ENCODE measurements around the gene TEAD2. TPM values are rescaled to one million over a fixed set of nuclear protein-coding genes. Genes with fewer than 3 reads are reported as not detected.

Gene TEAD2
- total and polyA plus RNA-seq, 4 donors, result 21.9 to 40.0 (median 31.5) TPM

DNA sequence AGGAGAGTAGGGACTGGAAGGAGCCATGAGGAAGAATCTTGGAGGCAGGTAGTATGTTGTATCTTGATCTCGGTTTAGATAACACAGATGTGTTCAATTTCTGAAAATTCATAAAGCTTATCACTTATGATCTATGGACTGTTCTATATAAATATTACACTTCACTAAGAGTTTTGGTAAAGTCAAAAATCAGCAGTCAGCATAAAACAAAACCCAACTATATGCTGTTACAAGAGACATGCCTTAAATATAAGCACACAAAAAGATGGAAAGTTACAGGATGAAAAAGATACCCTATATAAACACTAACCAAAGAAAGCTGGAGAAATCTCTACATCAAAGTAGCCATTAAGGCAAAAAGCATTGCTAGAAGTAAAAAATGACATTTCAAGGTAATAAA lies 21.4 kb upstream of the TEAD2 start:
- H3K9me3 ChIP-seq (ENCODE audit: control insufficient read depth in 4 of 4, insufficient read depth in 3 of 4, low read length in 3 of 4), result peaks cover 0 to 1% (median 0%) of the 10 kb centered on the region in 4 donors
- H3K9ac ChIP-seq (ENCODE audit: insufficient read depth in 1 of 2, low read length in 2 of 2), result no peak overlapping the region
- H3K4me1 ChIP-seq (ENCODE audit: control insufficient read depth in 5 of 5, insufficient read depth in 5 of 5, low read length in 5 of 5), result no peaks in the 10 kb centered on the region
- TF ChIP-seq, protein P1, sequence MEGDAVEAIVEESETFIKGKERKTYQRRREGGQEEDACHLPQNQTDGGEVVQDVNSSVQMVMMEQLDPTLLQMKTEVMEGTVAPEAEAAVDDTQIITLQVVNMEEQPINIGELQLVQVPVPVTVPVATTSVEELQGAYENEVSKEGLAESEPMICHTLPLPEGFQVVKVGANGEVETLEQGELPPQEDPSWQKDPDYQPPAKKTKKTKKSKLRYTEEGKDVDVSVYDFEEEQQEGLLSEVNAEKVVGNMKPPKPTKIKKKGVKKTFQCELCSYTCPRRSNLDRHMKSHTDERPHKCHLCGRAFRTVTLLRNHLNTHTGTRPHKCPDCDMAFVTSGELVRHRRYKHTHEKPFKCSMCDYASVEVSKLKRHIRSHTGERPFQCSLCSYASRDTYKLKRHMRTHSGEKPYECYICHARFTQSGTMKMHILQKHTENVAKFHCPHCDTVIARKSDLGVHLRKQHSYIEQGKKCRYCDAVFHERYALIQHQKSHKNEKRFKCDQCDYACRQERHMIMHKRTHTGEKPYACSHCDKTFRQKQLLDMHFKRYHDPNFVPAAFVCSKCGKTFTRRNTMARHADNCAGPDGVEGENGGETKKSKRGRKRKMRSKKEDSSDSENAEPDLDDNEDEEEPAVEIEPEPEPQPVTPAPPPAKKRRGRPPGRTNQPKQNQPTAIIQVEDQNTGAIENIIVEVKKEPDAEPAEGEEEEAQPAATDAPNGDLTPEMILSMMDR (IDR thresholded peaks at IDR 0.05; ENCODE audit: control extremely low read depth, extremely low read depth), result no peak
- DNase-seq (no peak), ATAC-seq (ENCODE audit: insufficient read depth, low FRiP score) (no peak)
- H3K4me3 ChIP-seq, result no peak overlapping the region
- 43 to 95% methylated on average over 1 of the region's 1 CpG for WGBS, 2 donors
- H3K27ac ChIP-seq (ENCODE audit: low read depth in 1 of 2, low read length in 1 of 2), result no peak overlapping the region
- H3K36me3 ChIP-seq (ENCODE audit: control insufficient read depth in 4 of 4, insufficient read depth in 4 of 4, low read length in 4 of 4), result no peaks in the 10 kb centered on the region
- H3K27me3 ChIP-seq (ENCODE audit: control insufficient read depth in 3 of 3, insufficient read depth in 3 of 3, low read length in 2 of 3), result no peaks in the 10 kb centered on the region

DNA sequence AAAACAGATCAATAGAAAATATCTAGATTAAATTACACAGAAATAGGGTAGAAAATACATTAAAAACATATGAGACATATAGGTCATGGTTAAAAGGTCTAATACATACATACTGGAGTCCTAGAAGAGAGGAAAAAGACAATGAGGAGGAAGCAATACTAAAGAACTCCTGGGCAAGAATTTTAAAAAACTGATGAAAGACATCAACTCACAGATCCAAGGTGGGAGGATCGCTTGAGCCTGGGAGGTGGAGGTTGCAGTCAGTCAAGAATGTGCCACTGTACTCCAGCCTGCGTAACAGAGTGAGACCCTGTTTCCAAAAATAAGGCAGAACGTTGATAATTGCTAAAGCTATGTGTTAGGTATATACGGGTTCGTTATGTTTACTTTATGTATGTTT lies 20.4 kb upstream of the TEAD2 start:
- ATAC-seq (ENCODE audit: insufficient read depth, low FRiP score) (no peak), DNase-seq (no peak)
- Histone ChIP-seq H3K27ac (ENCODE audit: low read depth in 1 of 2, low read length in 1 of 2) (no peak overlapping the region), H3K4me1 (ENCODE audit: control insufficient read depth in 5 of 5, insufficient read depth in 5 of 5, low read length in 5 of 5) (no peaks in the 10 kb centered on the region), H3K9ac (ENCODE audit: insufficient read depth in 1 of 2, low read length in 2 of 2) (no peak overlapping the region), H3K36me3 (ENCODE audit: control insufficient read depth in 4 of 4, insufficient read depth in 4 of 4, low read length in 4 of 4) (no peaks in the 10 kb centered on the region), H3K9me3 (ENCODE audit: control insufficient read depth in 4 of 4, insufficient read depth in 3 of 4, low read length in 3 of 4) (peaks cover 0 to 1% (median 0%) of the 10 kb centered on the region in 4 donors), H3K4me3 (no peak overlapping the region), H3K27me3 (ENCODE audit: control insufficient read depth in 3 of 3, insufficient read depth in 3 of 3, low read length in 2 of 3) (no peaks in the 10 kb centered on the region)
- WGBS, 2 donors, result 92% methylated on average over 5 of the region's 5 CpGs
- TF ChIP-seq, protein P1 (IDR thresholded peaks at IDR 0.05; ENCODE audit: control extremely low read depth, extremely low read depth), result no peak

DNA sequence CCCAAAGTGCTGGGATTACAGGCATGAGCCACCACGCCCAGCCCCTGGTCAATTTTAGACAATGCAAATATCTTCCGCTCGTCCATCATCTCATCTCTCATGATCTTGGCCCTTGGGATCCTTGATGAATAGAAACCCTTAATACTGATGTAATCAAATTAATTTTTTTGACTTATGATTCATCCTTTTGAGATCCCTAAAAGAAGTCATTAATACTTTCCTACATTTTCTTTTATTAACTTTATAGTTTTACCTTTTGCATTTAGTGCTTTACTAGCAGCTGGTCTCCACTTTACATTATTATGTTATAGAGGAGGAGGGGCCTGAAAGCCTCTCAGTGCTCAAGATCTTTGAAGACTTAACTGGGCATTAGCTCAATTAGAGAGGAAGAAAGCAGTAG lies 18.2 kb upstream of the TEAD2 start:
- no peak for DNase-seq
- no peaks in the 10 kb centered on the region for H3K4me1 ChIP-seq (ENCODE audit: control insufficient read depth in 5 of 5, insufficient read depth in 5 of 5, low read length in 5 of 5)
- peaks cover 0 to 1% (median 0%) of the 10 kb centered on the region in 4 donors for H3K9me3 ChIP-seq (ENCODE audit: control insufficient read depth in 4 of 4, insufficient read depth in 3 of 4, low read length in 3 of 4)
- H3K27ac ChIP-seq (ENCODE audit: low read depth in 1 of 2, low read length in 1 of 2), result no peak overlapping the region
- H3K4me3 ChIP-seq, result no peak overlapping the region
- no peaks in the 10 kb centered on the region for H3K36me3 ChIP-seq (ENCODE audit: control insufficient read depth in 4 of 4, insufficient read depth in 4 of 4, low read length in 4 of 4)
- no peak for ATAC-seq (ENCODE audit: insufficient read depth, low FRiP score)
- TF ChIP-seq, protein P1 (IDR thresholded peaks at IDR 0.05; ENCODE audit: control extremely low read depth, extremely low read depth), result no peak
- 94 to 98% methylated on average over 3 of the region's 3 CpGs for WGBS, 2 donors
- no peak overlapping the region for H3K9ac ChIP-seq (ENCODE audit: insufficient read depth in 1 of 2, low read length in 2 of 2)
- no peaks in the 10 kb centered on the region for H3K27me3 ChIP-seq (ENCODE audit: control insufficient read depth in 3 of 3, insufficient read depth in 3 of 3, low read length in 2 of 3)

DNA sequence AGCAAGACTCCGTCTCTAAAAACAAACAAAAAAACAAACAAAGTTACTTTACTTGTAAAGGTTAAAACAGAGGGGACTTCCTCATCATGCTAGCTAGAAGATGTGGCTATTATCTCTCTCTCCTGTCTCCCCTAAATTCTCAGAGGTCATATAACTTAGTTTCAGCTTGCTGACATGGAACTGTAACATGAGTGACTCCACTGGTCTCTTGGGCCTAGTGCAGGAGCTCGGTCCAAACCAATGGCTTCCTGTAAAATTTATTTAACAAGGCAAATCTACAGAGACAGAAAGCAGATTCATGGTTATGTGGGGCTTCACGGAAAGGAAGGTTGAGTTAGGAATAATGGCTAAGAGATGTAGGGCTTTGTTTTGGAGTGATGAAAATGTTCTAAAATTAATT lies 16.3 kb upstream of the TEAD2 start:
- no peaks in the 10 kb centered on the region for H3K27me3 ChIP-seq (ENCODE audit: control insufficient read depth in 3 of 3, insufficient read depth in 3 of 3, low read length in 2 of 3)
- 75 to 87% methylated on average over 3 of the region's 3 CpGs for WGBS, 2 donors
- H3K4me1 ChIP-seq (ENCODE audit: control insufficient read depth in 5 of 5, insufficient read depth in 5 of 5, low read length in 5 of 5), result no peaks in the 10 kb centered on the region
- no peak for DNase-seq
- no peak overlapping the region for H3K27ac ChIP-seq (ENCODE audit: low read depth in 1 of 2, low read length in 1 of 2)
- H3K9ac ChIP-seq (ENCODE audit: insufficient read depth in 1 of 2, low read length in 2 of 2), result no peak overlapping the region
- H3K4me3 ChIP-seq, result no peak overlapping the region
- no peak for ATAC-seq (ENCODE audit: insufficient read depth, low FRiP score)
- peaks cover 0 to 1% (median 0%) of the 10 kb centered on the region in 4 donors for H3K9me3 ChIP-seq (ENCODE audit: control insufficient read depth in 4 of 4, insufficient read depth in 3 of 4, low read length in 3 of 4)
- TF ChIP-seq, protein P1 (IDR thresholded peaks at IDR 0.05; ENCODE audit: control extremely low read depth, extremely low read depth), result no peak
- H3K36me3 ChIP-seq (ENCODE audit: control insufficient read depth in 4 of 4, insufficient read depth in 4 of 4, low read length in 4 of 4), result no peaks in the 10 kb centered on the region
